ENCODE measurements around the gene AKAP12.

- TF ChIP-seq ZNF274 (IDR thresholded peaks at IDR 0.05; ENCODE audit: low read depth, low read length) (no peak), SUZ12 (IDR thresholded peaks at IDR 0.05; ENCODE audit: extremely low read depth, insufficient read depth, insufficient read length) (no peak), YY1 (IDR thresholded peaks at IDR 0.05; ENCODE audit: insufficient read depth, insufficient read length) (no peak)
Measured at GRCh38 chr6:151384151-151384550, 144.4 kb downstream of the AKAP12 start.
